Motor neuron (in vitro differentiated cells): ENCODE results near the gene USP21. TPM values are rescaled to one million over a fixed set of nuclear protein-coding genes. Genes with fewer than 3 reads are reported as not detected.

ENCODE experiments used
- ATAC-seq, 8 experiments: fragments of 200-7000 bp; cut with Tn5 transposase; replicated peaks in 6 of 8; 2 replicates each; pipeline ENCODE4 v1.8.0; 2021; ENCODE audit warnings: mild to moderate bottlenecking in 8 of 8, moderate library complexity in 8 of 8
- H3K27ac ChIP-seq, 2 donors: fragments of 250-450 bp; sonication (Bioruptor Pico); 2 replicates each; pipeline ENCODE4 v1.9.0; 2021; ENCODE audit warnings: antibody characterized with exemption in 2 of 2, mild to moderate bottlenecking in 2 of 2, moderate library complexity in 1 of 2
- H3K4me1 ChIP-seq, 2 donors: fragments of 250-450 bp; sonication (Bioruptor Pico); replicated peaks in 1 of 2; 2 replicates each; pipeline ENCODE4 v1.6.1; 2021; ENCODE audit warnings: antibody characterized with exemption in 2 of 2, mild to moderate bottlenecking in 2 of 2, moderate library complexity in 1 of 2
- H3K4me3 ChIP-seq, 5 donors: fragments of 250-450 bp; sonication (Bioruptor Pico); 2 replicates each; pipeline ENCODE4 v1.9.0; 2021; ENCODE audit warnings: antibody characterized with exemption in 5 of 5, mild to moderate bottlenecking in 5 of 5, moderate library complexity in 4 of 5
- whole genome bisulfite sequencing, 10 experiments: fragments of 450-650 bp; shearing (Covaris generic); methylation state at CpG; one replicate each; pipeline ENCODE4 v1.0.0; 2022; 5-methylcytosine and 5-hydroxymethylcytosine counted together
- in situ Hi-C, 9 experiments: fragments of 400-800 bp; cut with MboI; loops; one replicate each; pipeline ENCODE4 v1.15.0; 2021; ENCODE audit warnings: low sequenced_read_pairs in 9 of 9, low pct_unique_long_range_greater_than_20kb in 2 of 9; ENCODE audit not compliant: unreplicated experiment in 9 of 9
- total RNA-seq, 8 experiments: library from RNA; unstranded; fragments of 300-600 nt; gene quantifications; 2 replicates each; pipeline versions ENCODE4 v1.2.3 to v1.2.4, GENCODE V29; 2022

The USP21 gene
- total RNA-seq, 8 experiments from 2014 or later, result 11.2 to 30.4 (median 22.8) TPM

DNA sequence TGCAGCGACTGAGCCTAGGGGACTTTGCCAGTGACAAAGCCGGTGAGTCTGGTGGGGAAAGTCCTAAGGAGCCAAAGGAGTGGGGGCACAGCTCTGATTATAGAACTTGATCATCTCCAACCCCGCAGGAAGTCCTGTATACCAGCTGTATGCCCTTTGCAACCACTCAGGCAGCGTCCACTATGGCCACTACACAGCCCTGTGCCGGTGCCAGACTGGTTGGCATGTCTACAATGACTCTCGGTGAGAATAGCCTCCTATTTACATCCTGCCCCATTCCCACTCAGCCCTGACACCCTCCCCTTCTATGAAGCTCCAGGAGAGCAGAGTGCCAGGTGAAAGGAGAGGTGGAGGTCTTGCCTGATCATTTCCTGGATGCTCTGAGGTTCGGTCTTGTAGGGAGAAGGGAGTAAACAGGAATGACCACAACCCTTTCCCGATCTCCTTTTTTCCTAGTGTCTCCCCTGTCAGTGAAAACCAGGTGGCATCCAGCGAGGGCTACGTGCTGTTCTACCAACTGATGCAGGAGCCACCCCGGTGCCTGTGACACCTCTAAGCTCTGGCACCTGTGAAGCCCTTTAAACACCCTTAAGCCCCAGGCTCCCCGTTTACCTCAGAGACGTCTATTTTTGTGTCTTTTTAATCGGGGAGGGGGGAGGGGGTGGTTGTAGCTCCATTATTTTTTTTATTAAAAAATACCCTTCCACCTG is 5.8 kb downstream of the USP21 start:
- no peak for ATAC-seq
- in situ Hi-C loops, result loop anchor here in 1 of 9 experiments (25.0 kb wide), 1 partner anchor 753 kb away; the partner anchor contains the start of gene VANGL2
- 69 to 100% (median 92%) methylated on average over 1 to 11 of the region's 14 CpGs; no CpG with 5 or more reads in 3 of the 10 experiments for WGBS, 10 experiments
- Histone ChIP-seq H3K27ac (peak overlapping the region; percentile 76 to 84), H3K4me3 (peak overlapping the region; percentile 64 to 87 (median 72)), H3K4me1 (peaks cover 11 to 19% of the 10 kb centered on the region in 2 donors)

DNA sequence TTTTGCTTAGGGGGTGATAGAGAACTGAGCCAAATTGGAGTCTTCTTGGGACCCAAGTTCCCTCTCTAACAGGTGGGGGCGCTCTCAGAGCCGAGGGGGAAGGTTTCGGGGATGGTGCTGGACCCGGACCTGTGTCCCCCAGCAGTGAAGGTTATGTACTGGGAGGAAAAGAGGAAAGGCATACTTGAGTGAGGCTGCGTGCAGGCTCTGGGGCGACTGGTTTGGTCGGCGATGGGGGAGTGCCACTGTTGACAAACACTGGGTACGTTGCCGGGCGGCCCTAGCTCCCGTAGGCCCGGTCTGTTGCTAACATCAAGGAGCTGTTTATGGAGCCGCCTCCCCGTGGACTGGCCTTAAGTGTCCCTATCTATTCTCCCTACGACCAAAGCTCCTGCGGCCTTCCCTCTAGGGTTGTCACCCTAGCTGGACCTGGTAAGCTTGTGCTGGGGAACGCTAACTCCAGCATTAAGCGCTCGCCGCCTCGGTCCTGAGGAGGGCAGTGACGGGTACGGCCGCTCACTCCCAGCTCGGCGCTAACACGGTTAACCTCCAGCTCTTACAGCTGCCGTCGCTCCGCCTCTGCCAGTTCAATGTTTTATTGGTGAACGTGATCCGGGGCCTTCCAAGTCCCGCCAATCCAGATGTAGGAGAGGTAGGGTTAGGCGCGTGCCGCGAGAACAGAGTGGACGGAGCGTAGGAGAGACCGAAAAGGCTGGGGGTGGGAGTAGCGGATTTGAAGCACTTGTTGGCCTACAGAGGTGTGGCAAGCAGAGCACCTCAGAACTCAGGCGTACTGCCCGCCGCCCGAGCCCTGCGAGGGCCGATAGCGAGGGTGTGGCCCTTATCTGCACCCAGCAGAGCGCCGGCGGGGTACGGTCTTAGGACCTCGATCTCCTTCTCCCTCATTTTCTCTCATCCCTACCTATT is 6.7 kb downstream of the USP21 start, which contains the start of gene PPOX:
Gene PPOX (plus strand): TSS at position 685 of the 927 bp plus-strand sequence. CDS start 422 bp downstream, outside the sequence.
- Histone ChIP-seq H3K4me3 (peak within 1 kb of the TSS; percentile 64 to 87 (median 72)), H3K27ac (peak within 1 kb of the TSS; percentile 76 to 84), H3K4me1 (peaks cover 7 to 13% of the 10 kb centered on the region in 2 donors)
- WGBS, 10 experiments, result 0 to 2% (median 0%) methylated on average over 1 to 33 of the region's 54 CpGs; no CpG with 5 or more reads in 3 of the 10 experiments
- ATAC-seq, result peak; percentile 91 to 96 (median 94)
- in situ Hi-C loops, result loop anchor here in 1 of 9 experiments (25.0 kb wide), 1 partner anchor 754 kb away; the partner anchor contains the start of gene VANGL2

DNA sequence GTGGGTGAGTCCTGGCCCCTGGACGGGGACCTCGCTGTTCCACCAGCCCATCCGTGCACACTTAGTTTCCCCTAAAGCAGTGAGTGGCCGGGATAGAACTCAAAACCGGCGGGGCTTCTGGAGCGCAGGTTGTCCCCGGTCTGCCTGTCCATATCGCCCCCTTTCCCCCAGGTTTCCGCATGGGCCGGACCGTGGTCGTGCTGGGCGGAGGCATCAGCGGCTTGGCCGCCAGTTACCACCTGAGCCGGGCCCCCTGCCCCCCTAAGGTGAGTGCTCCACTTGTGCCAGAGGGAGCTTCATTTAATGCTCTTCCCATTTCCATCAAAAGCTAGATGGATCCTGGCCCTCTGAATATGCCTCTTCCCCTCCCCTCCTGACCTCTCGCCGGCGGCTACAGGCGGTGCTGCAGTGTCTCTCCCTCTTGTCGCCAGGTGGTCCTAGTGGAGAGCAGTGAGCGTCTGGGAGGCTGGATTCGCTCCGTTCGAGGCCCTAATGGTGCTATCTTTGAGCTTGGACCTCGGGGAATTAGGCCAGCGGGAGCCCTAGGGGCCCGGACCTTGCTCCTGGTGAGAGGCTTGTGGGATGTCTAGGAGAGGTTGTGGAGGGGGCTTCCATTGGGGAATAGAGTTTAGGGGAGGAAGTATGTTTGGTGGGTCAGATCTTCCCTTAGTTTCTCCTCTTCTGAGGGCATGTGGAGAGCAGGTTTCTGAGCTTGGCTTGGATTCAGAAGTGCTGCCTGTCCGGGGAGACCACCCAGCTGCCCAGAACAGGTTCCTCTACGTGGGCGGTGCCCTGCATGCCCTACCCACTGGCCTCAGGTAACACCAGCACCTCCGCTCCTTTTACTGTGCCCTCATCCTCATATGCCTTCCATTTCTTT is 7.6 kb downstream of the USP21 start:
- peak in 3 of 8 experiments; percentile 0 to 1 (median 1) for ATAC-seq
- H3K27ac ChIP-seq, result peak overlapping the region; percentile 58 to 75
- in situ Hi-C loops, result loop anchor here in 1 of 9 experiments (25.0 kb wide), 1 partner anchor 755 kb away; the partner anchor contains the start of gene VANGL2

GRCh38 chr1:161168906-161169305 is 9.6 kb downstream of the USP21 start:
- peaks cover 7 to 13% of the 10 kb centered on the region in 2 donors for H3K4me1 ChIP-seq
- in situ Hi-C loops, result loop anchor here in 1 of 9 experiments (25.0 kb wide), 1 partner anchor 757 kb away; the partner anchor contains the start of gene VANGL2
- no peak overlapping the region for H3K27ac ChIP-seq
- 93 to 100% (median 97%) methylated on average over 1 to 9 of the region's 9 CpGs; no CpG with 5 or more reads in 5 of the 10 experiments for WGBS, 10 experiments
- no peak overlapping the region for H3K4me3 ChIP-seq
- no peak for ATAC-seq

More for the DNA sequence above, 7.6 kb downstream of the USP21 start:
- H3K4me1 ChIP-seq, result peaks cover 7 to 13% of the 10 kb centered on the region in 2 donors
- 2 to 70% (median 15%) methylated on average over 4 to 21 of the region's 33 CpGs; no CpG with 5 or more reads in 1 of the 10 experiments for WGBS, 10 experiments
- H3K4me3 ChIP-seq, result peak overlapping the region; percentile 64 to 87 (median 72)

DNA sequence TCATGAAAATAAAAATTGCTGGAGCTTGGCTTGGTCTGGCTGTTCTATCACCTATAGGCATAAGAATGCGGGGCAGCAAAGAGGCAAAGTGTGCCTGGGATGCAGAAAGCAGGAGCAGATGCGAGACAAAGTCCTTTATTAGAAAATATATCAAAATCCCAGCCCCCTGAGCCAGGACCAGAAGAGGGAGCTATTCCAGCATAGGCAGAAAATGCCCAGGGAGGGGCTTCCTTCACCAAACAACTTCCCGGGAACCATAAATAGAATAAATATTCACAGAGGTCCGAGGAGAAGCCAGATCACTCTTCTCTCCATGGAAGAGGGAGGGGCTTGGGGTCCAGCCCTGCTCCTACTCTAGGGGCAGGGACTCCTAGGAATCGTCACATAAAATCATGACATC is 11.9 kb downstream of the USP21 start:
- Histone ChIP-seq H3K4me1 (peaks cover 7 to 11% of the 10 kb centered on the region in 2 donors), H3K4me3 (no peak overlapping the region), H3K27ac (no peak overlapping the region)
- ATAC-seq, result peak in 1 of 8 experiments; percentile 22
- WGBS, 10 experiments, result 35 to 87% (median 60%) methylated on average over 1 to 5 of the region's 5 CpGs; no CpG with 5 or more reads in 1 of the 10 experiments
- in situ Hi-C loops, result loop anchor here in 1 of 9 experiments (25.0 kb wide), 1 partner anchor 759 kb away; the partner anchor contains the start of gene VANGL2

DNA sequence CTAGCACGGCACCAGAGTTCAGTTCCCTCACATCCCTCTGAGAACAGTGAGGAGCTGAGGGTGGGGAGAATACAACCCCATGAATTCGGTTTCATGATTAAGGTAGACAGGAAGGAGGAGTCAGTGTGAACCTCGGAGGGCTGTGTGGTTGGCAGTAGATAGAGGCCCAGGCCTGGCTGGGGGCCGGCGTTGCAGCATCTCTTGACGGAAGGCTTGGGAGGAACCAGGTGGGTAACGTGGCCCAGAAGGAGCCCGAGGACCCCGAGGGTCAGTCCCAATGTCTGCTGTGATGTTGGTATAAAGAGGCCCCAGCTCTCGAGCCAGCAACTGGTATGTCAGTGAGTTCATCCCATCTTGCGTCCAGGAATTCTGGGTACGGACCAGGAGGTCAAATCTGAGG is 12.4 kb downstream of the USP21 start:
- Histone ChIP-seq H3K4me1 (peaks cover 11 to 15% of the 10 kb centered on the region in 2 donors), H3K27ac (no peak overlapping the region), H3K4me3 (no peak overlapping the region)
- no peak for ATAC-seq
- in situ Hi-C loops, result loop anchor here in 1 of 9 experiments (25.0 kb wide), 1 partner anchor 759 kb away; the partner anchor contains the start of gene VANGL2
- WGBS, 10 experiments, result 80 to 100% (median 100%) methylated on average over 1 to 7 of the region's 12 CpGs; no CpG with 5 or more reads in 3 of the 10 experiments

GRCh38 chr1:161172349-161172748 is 13.0 kb downstream of the USP21 start:
- ATAC-seq, result no peak
- 58 to 100% (median 88%) methylated on average over 1 of the region's 1 CpG; no CpG with 5 or more reads in 3 of the 10 experiments for WGBS, 10 experiments
- no peak overlapping the region for H3K27ac ChIP-seq
- in situ Hi-C loops, result loop anchor here in 1 of 9 experiments (25.0 kb wide), 1 partner anchor 760 kb away; the partner anchor contains the start of gene VANGL2
- H3K4me3 ChIP-seq, result no peak overlapping the region
- peaks cover 8 to 14% of the 10 kb centered on the region in 2 donors for H3K4me1 ChIP-seq

DNA sequence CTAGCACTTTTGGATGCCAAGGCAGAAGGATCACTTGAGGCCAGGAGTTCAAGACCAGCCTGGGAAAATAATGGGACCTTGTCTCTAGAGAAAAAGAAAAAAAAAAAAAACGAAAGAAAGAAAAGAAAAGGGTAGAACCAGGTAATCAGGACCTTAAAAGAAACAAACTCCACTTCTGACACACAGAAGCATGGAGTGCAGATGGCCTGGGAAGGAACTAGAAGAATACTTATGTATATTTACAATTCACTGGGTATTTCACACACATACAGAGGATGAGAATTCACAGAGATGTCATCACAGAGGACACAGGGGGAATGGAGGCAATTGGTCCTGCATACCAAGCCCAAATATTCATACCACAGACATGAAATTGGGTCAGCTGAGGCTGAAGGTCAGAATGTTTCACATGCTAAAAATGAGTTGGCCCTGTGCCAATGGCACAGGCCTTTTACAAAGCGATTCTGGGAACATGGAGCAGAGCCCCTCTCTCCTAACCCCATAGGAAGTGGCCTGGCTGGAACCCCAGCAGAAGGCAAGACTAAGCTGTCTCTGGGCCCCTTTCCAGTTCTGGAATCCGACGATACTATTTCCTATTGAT is 13.6 kb downstream of the USP21 start:
- Histone ChIP-seq H3K27ac (no peak overlapping the region), H3K4me3 (no peak overlapping the region), H3K4me1 (peaks cover 7 to 12% of the 10 kb centered on the region in 2 donors)
- peak in 3 of 8 experiments; percentile 7 to 31 (median 12) for ATAC-seq
- in situ Hi-C loops, result loop anchor here in 1 of 9 experiments (25.0 kb wide), 1 partner anchor 761 kb away; the partner anchor contains the start of gene VANGL2
- 24 to 89% (median 46%) methylated on average over 1 to 4 of the region's 4 CpGs for WGBS, 10 experiments

DNA sequence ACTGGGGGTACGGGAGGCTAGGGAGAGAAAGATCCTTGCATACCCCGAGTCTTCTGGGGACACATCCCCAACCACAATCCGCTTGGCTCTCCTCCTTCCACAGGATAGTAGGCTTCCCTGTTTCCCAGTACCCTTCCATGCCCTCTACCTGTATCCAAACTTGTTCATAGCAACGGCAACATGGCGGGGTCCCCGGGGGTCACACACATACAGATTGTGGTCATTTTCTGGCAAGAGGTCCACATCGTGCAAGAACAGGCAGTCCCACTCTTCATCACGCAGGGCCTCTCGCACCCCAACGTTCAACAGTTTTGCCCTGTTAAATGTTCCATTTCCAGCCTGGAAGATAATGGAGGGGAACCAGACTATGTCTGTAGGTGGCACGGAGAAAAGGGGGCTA is 14.4 kb downstream of the USP21 start:
- 98 to 100% (median 100%) methylated on average over 1 to 7 of the region's 11 CpGs; no CpG with 5 or more reads in 3 of the 10 experiments for WGBS, 10 experiments
- in situ Hi-C loops, result loop anchor here in 1 of 9 experiments (25.0 kb wide), 1 partner anchor 761 kb away; the partner anchor contains the start of gene VANGL2
- Histone ChIP-seq H3K4me3 (no peak overlapping the region), H3K27ac (no peak overlapping the region), H3K4me1 (peaks cover 12 to 13% of the 10 kb centered on the region in 2 donors)
- ATAC-seq, result no peak

GRCh38 chr1:161174911-161175310 is 15.6 kb downstream of the USP21 start:
- in situ Hi-C loops, result loop anchor here in 1 of 9 experiments (25.0 kb wide), 1 partner anchor 763 kb away; the partner anchor contains the start of gene VANGL2
- no peak overlapping the region for H3K27ac ChIP-seq
- H3K4me3 ChIP-seq, result no peak overlapping the region
- WGBS, 10 experiments, result 71 to 100% (median 96%) methylated on average over 1 to 11 of the region's 11 CpGs; no CpG with 5 or more reads in 1 of the 10 experiments
- H3K4me1 ChIP-seq, result peaks cover 12 to 13% of the 10 kb centered on the region in 2 donors
- ATAC-seq, result no peak
